HUES64 (cell line): Measurements from ENCODE around the gene ZDHHC20.
A peak's percentile ranks its signal among the peaks of the same experiment; 100 is the strongest.
"Not testable (repeated sequence)": the region's sequence is repeated elsewhere in the genome, so short reads cannot be mapped to it uniquely, and the experiment has no call there.

Experiments used
- H3K27ac ChIP-seq: 2 replicates; pipeline ENCODE4 v1.7.0; 2013; ENCODE audit warnings: low read depth, low read length, inconsistent platforms
- H3K27me3 ChIP-seq: 2 replicates; pipeline ENCODE4 v1.6.1; 2013; ENCODE audit warnings: mild to moderate bottlenecking, low read length; ENCODE audit not compliant: insufficient read depth
- H3K36me3 ChIP-seq: 2 replicates; pipeline ENCODE4 v1.6.1; 2013; ENCODE audit warnings: mild to moderate bottlenecking, low read length; ENCODE audit not compliant: insufficient read depth
- H3K4me1 ChIP-seq: 2 replicates; pipeline ENCODE4 v1.6.1; 2013; ENCODE audit warnings: mild to moderate bottlenecking, low read length, moderate library complexity; ENCODE audit not compliant: insufficient read depth
- H3K4me3 ChIP-seq: 2 replicates; pipeline ENCODE4 v1.5.1; 2013; ENCODE audit warnings: mild to moderate bottlenecking, low read length, moderate library complexity
- H3K9ac ChIP-seq: 2 replicates; pipeline ENCODE4 v1.6.1; 2013; ENCODE audit warnings: mild to moderate bottlenecking, low read depth, low read length
- H3K9me3 ChIP-seq: 2 replicates; pipeline ENCODE4 v1.6.1; 2013; ENCODE audit warnings: low read depth, low read length; ENCODE audit not compliant: insufficient read depth
- WGBS: fragments of 150-250, 120-280 bp; methylation state at CpG from one replicate; pipeline ENCODE4 v1.1.7; 2013; ENCODE audit warnings: missing lambda C conversion rate; 5-methylcytosine and 5-hydroxymethylcytosine counted together

Gene ZDHHC20

DNA sequence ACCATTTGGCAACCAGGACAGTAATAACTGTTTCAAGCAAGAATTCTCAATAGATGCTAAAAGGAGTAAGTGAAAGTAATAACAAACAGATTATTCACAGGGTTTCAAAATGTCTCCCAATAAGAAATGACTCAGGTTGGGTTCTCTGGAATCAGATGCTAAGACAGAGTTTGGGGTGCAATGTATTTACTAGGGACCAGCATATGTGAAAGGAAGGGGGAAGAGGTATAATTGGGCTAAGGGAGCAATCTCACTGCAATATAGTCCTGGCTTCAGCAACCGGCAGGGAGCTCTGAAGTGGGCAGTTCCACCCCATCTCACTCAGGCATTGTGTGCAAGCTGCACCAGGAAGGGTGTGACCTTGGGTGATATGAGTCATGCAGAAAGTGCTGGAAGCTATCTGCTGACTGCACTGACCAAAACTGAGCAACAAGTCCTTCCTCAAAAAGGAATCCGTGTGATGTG, 23.4 kb downstream of the ZDHHC20 start:
- WGBS = 72% methylated on average over 1 of the region's 2 CpGs
- no peak overlapping the region for H3K4me3 ChIP-seq
- no peak overlapping the region for H3K9ac ChIP-seq

GRCh38 chr13:21435231-21435630, 23.9 kb downstream of the ZDHHC20 start:
- Histone ChIP-seq H3K9ac (no peak overlapping the region), H3K27me3 (no peaks in the 10 kb centered on the region), H3K4me1 (peaks cover 4% of the 10 kb centered on the region; the same call in 1 of the 2 replicates), H3K9me3 (peaks cover 10% of the 10 kb centered on the region), H3K27ac (no peak overlapping the region), H3K4me3 (no peak overlapping the region), H3K36me3 (no peaks in the 10 kb centered on the region)
- 100% methylated on average over 1 of the region's 2 CpGs for WGBS

More for the DNA sequence above, 23.4 kb downstream of the ZDHHC20 start:
- peaks cover 10% of the 10 kb centered on the region for H3K9me3 ChIP-seq
- H3K36me3 ChIP-seq = no peaks in the 10 kb centered on the region
- H3K27ac ChIP-seq = no peak overlapping the region
- H3K4me1 ChIP-seq = peaks cover 4% of the 10 kb centered on the region; the same call in 1 of the 2 replicates
- no peaks in the 10 kb centered on the region for H3K27me3 ChIP-seq

GRCh38 chr13:21434588-21434987, 24.5 kb downstream of the ZDHHC20 start:
- Histone ChIP-seq H3K4me1 (peaks cover 4% of the 10 kb centered on the region; the same call in 1 of the 2 replicates), H3K27me3 (no peaks in the 10 kb centered on the region), H3K9ac (no peak overlapping the region), H3K27ac (no peak overlapping the region), H3K36me3 (no peaks in the 10 kb centered on the region), H3K9me3 (peaks cover 10% of the 10 kb centered on the region), H3K4me3 (no peak overlapping the region)
- WGBS = 95% methylated on average over 2 of the region's 3 CpGs

GRCh38 chr13:21429211-21429610, 29.9 kb downstream of the ZDHHC20 start:
- no peaks in the 10 kb centered on the region for H3K4me1 ChIP-seq
- H3K27me3 ChIP-seq = no peaks in the 10 kb centered on the region
- no peaks in the 10 kb centered on the region for H3K9me3 ChIP-seq
- no peak overlapping the region for H3K27ac ChIP-seq
- no peaks in the 10 kb centered on the region for H3K36me3 ChIP-seq
- 100% methylated on average over 1 of the region's 2 CpGs for WGBS
- no peak overlapping the region for H3K4me3 ChIP-seq
- H3K9ac ChIP-seq = no peak overlapping the region

DNA sequence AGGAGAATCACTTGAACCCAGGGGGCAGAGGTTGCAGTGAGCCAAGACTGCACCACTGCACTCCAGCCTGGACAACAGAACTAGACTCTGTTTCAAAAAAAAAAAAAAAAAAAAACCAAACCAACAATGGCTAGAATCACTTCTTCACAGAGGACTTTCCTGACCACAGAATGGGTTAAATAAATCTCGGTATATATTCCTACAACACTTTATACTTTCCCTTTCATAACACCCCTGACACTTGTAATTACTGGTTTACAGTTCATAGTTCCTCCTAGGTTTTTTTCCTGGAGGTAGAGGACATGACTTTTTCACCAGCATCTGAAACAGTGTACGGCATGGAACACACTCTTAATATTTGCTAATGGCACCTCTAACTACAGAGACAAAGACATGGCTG, 31.4 kb downstream of the ZDHHC20 start:
- Histone ChIP-seq H3K36me3 (no peaks in the 10 kb centered on the region), H3K9me3 (no peaks in the 10 kb centered on the region), H3K27me3 (no peaks in the 10 kb centered on the region), H3K4me3 (no peak overlapping the region), H3K4me1 (no peaks in the 10 kb centered on the region), H3K27ac (no peak overlapping the region), H3K9ac (no peak overlapping the region)
- 98% methylated on average over 2 of the region's 2 CpGs for WGBS

DNA sequence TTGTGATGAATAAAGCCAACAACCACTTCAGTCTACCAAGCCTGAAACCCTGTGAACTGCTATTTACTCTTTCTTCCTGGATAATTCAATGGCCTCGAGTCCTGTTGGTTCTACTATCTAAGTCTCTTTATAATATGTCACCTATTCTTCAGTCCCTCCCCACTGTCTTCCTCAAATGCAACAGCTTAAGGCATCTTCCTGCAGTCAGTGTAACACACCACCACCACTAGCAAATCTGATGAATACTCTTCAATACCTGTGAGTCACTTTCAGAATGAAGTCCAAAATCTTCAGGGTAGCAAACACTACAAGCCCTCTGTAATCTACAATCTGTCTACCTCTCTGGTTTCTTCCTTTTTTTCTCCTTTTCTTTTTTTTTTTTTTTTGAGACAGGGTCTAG, 32.9 kb downstream of the ZDHHC20 start:
- Histone ChIP-seq H3K36me3 (no peaks in the 10 kb centered on the region), H3K27ac (no peak overlapping the region), H3K27me3 (no peaks in the 10 kb centered on the region), H3K4me3 (no peak overlapping the region), H3K9ac (no peak overlapping the region), H3K4me1 (no peaks in the 10 kb centered on the region), H3K9me3 (no peaks in the 10 kb centered on the region)
- 85% methylated on average over 1 of the region's 1 CpG for WGBS

GRCh38 chr13:21420706-21421105, 38.4 kb downstream of the ZDHHC20 start:
- H3K4me1 ChIP-seq = no peaks in the 10 kb centered on the region
- no peak overlapping the region for H3K4me3 ChIP-seq
- no peaks in the 10 kb centered on the region for H3K27me3 ChIP-seq
- H3K9ac ChIP-seq = no peak overlapping the region
- H3K27ac ChIP-seq = no peak overlapping the region
- 100% methylated on average over 2 of the region's 3 CpGs for WGBS
- peaks cover 27% of the 10 kb centered on the region for H3K36me3 ChIP-seq
- H3K9me3 ChIP-seq = no peaks in the 10 kb centered on the region

DNA sequence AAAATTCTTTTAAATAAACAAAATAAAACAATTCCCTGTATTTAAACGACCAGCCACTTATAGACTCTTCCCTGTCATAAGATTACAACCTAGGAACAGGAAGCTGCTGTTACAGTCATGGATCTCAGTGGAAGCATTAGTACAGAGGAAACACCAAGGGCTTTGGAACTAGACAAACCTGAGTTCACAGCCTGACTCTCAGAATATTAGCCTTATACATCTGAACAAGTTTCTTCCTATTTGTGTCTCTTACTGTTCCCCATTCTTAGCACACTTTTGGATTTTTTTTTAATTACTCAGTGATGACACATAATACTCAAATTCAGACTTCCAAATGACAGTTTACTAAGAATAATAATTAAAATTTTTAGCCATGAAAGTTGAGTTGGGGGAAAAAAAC, 46.1 kb downstream of the ZDHHC20 start:
- peaks cover 61% of the 10 kb centered on the region for H3K36me3 ChIP-seq
- 85% methylated on average over 1 of the region's 1 CpG for WGBS

DNA sequence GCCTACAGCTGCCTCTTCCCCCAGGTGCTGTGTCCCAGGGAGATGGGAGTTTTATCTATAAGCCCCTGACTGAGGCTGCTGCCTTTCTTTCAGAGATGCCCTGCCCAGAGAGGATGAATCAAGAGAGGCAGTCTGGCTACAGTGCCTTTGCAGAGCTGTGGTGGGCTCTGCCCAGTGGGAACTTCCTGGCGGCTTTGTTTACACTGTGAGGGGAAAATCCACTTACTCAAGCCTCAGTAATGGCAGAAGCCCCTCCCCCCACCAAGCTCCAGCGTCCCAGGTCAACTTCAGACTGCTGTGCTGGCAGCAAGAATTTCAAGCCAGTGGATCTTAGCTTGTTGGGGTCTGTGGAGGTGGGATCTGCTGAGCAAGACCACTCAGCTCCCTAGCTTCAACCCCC, 48.6 kb downstream of the ZDHHC20 start:
- H3K27me3 ChIP-seq, H3K9ac ChIP-seq, H3K9me3 ChIP-seq, H3K4me1 ChIP-seq, H3K4me3 ChIP-seq: not testable (repeated sequence)
- 57% methylated on average over 1 of the region's 2 CpGs for WGBS
- Histone ChIP-seq H3K27ac (peak overlapping the region; percentile 62; the same call in 1 of the 2 replicates), H3K36me3 (peaks cover 50% of the 10 kb centered on the region)

More for the DNA sequence above, 46.1 kb downstream of the ZDHHC20 start:
- Histone ChIP-seq H3K9me3 (0 out of 2 replicates have a peak, but pooled peaks cover 3% of the 10 kb centered on the region), H3K4me3 (no peak overlapping the region), H3K4me1 (peaks cover 6% of the 10 kb centered on the region; the same call in 1 of the 2 replicates), H3K9ac (no peak overlapping the region), H3K27ac (no peak overlapping the region), H3K27me3 (no peaks in the 10 kb centered on the region)

DNA sequence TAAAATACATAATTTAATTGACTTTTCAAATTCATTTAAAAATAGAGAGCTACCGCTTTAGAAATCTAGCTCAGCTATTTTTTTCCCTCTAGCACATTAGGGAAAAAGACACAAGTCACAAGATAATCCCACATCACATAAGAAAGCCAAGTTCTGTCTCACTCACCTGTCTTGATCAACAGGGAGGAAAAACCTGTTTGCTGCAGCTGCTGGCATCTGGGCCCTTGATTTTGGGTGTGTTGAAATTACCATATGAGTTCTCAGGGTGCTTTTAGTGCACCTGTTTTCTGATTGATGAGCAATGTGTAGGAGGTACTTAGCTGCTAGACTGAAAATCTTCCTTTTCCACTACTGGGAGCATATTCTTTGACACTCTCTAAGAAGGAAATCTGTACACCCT, 53.8 kb downstream of the ZDHHC20 start:
- 97% methylated on average over 1 of the region's 1 CpG for WGBS
- Histone ChIP-seq H3K4me1 (peaks cover under 1% of the 10 kb centered on the region; the same call in 1 of the 2 replicates), H3K27me3 (no peaks in the 10 kb centered on the region), H3K4me3 (no peak overlapping the region), H3K27ac (no peak overlapping the region), H3K9me3 (0 out of 2 replicates have a peak, but pooled peaks cover 3% of the 10 kb centered on the region), H3K9ac (no peak overlapping the region), H3K36me3 (peaks cover 48% of the 10 kb centered on the region)

- WGBS = no CpG with 5 or more reads among the region's 3 CpGs
- H3K4me3 ChIP-seq = no peak overlapping the region
- H3K27me3 ChIP-seq = no peaks in the 10 kb centered on the region
- H3K9ac ChIP-seq = no peak overlapping the region
- H3K36me3 ChIP-seq = peaks cover 59% of the 10 kb centered on the region
- H3K9me3 ChIP-seq = no peaks in the 10 kb centered on the region
- no peaks in the 10 kb centered on the region for H3K4me1 ChIP-seq
- no peak overlapping the region for H3K27ac ChIP-seq
These were observed 56.4 kb downstream of the ZDHHC20 start for GRCh38 chr13:21402586-21403307.
